IMR-90 (cell line): ENCODE results near the gene KLK8. TPM values are rescaled to one million over a fixed set of nuclear protein-coding genes. Genes with fewer than 3 reads are reported as not detected.

Experiments
- ATAC-seq: fragments of 200-7000 bp; cut with Tn5 transposase; 2 replicates; pipeline ENCODE4 v1.9.1; 2020; ENCODE audit warnings: low read depth, mild to moderate bottlenecking, moderate library complexity
- BruUV-seq: library from RNA; stranded (reverse); fragments of 400-500 nt; replicated peaks from 2 replicates; lab custom pipeline; 2021; lab: Mats Ljungman, UMichigan
- CTCF ChIA-PET: fragments of 300-600 bp; formaldehyde crosslinking; extraction: SDS; loops from one replicate; lab custom pipeline; 2021; ENCODE audit warnings: antibody characterized with exemption; lab: Yijun Ruan, JAX
- POLR2A ChIA-PET: fragments of 300-600 bp; sonication (Branson Sonifier 250); formaldehyde crosslinking; loops from one replicate; lab custom pipeline; 2022; ENCODE audit warnings: antibody characterized with exemption; ENCODE audit not compliant: unreplicated experiment; lab: Charles Lee
- DNase-seq: peaks from one replicate; pipeline ENCODE4 v3.0.0; 2013
- H2AFZ ChIP-seq: replicated peaks from 2 replicates; pipeline ENCODE3; 2013; ENCODE audit warnings: low read length, mild to moderate bottlenecking; ENCODE audit not compliant: poor library complexity
- H2AK5ac ChIP-seq: 2 replicates; pipeline ENCODE4 v1.6.1; 2013; ENCODE audit warnings: low read depth, low read length, inconsistent platforms
- H2AK9ac ChIP-seq: replicated peaks from 2 replicates; pipeline ENCODE3; 2013; ENCODE audit warnings: mild to moderate bottlenecking, low read depth, low read length, moderate library complexity; ENCODE audit not compliant: poor library complexity
- H2BK120ac ChIP-seq: 2 replicates; pipeline ENCODE4 v1.6.1; 2013; ENCODE audit warnings: low read depth, low read length, inconsistent platforms
- H2BK15ac ChIP-seq: 3 replicates; pipeline ENCODE4 v1.6.1; 2013; ENCODE audit warnings: low read depth, low read length, inconsistent platforms
- H2BK20ac ChIP-seq: 2 replicates; pipeline ENCODE4 v1.6.1; 2013; ENCODE audit warnings: low read depth, mild to moderate bottlenecking, inconsistent platforms, low read length, moderate library complexity
- H2BK5ac ChIP-seq: 2 replicates; pipeline ENCODE4 v1.6.1; 2013; ENCODE audit warnings: mild to moderate bottlenecking, low read depth, low read length, inconsistent platforms; ENCODE audit not compliant: poor library complexity, severe bottlenecking
- H3K14ac ChIP-seq: replicated peaks from 2 replicates; pipeline ENCODE4 v1.6.1; 2013; ENCODE audit warnings: low read depth, low read length, inconsistent platforms
- H3K18ac ChIP-seq: 2 replicates; pipeline ENCODE4 v1.6.1; 2013; ENCODE audit warnings: low read depth, low read length, control low read depth
- H3K23ac ChIP-seq: 2 replicates; pipeline ENCODE4 v1.6.1; 2013; ENCODE audit warnings: low read depth, low read length, inconsistent platforms
- H3K27ac ChIP-seq: 2 replicates; pipeline ENCODE4 v1.5.1; 2013; ENCODE audit warnings: mild to moderate bottlenecking, control low read depth, low read length; ENCODE audit not compliant: insufficient read depth
- H3K27me3 ChIP-seq: 2 replicates; pipeline ENCODE4 v1.6.1; 2013; ENCODE audit warnings: low read length; ENCODE audit not compliant: control insufficient read depth, insufficient read depth
- H3K36me3 ChIP-seq: 2 replicates; pipeline ENCODE4 v1.6.1; 2013; ENCODE audit warnings: low read length, mixed read lengths; ENCODE audit not compliant: control insufficient read depth, insufficient read depth
- H3K4ac ChIP-seq: 2 replicates; pipeline ENCODE4 v1.6.1; 2013; ENCODE audit warnings: low read depth, low read length, inconsistent platforms
- H3K4me1 ChIP-seq: 2 replicates; pipeline ENCODE4 v1.6.1; 2013; ENCODE audit warnings: low read length, mixed read lengths; ENCODE audit not compliant: control insufficient read depth, insufficient read depth
- H3K4me2 ChIP-seq: 2 replicates; pipeline ENCODE4 v1.6.1; 2013; ENCODE audit warnings: low read depth, mild to moderate bottlenecking, control low read depth, low read length, moderate library complexity
- H3K4me3 ChIP-seq: 2 replicates; pipeline ENCODE4 v1.5.1; 2013; ENCODE audit warnings: low read depth, mild to moderate bottlenecking, control low read depth, low read length, moderate library complexity; ENCODE audit not compliant: insufficient read depth
- H3K56ac ChIP-seq: 2 replicates; pipeline ENCODE4 v1.6.1; 2013; ENCODE audit warnings: low read length, inconsistent platforms; ENCODE audit not compliant: insufficient read depth; ENCODE audit errors: extremely low read depth
- H3K79me1 ChIP-seq, 2 experiments: 2 replicates each; pipeline ENCODE4 v1.6.1; 2013; ENCODE audit warnings: low read length in 2 of 2, inconsistent platforms in 1 of 2, low read depth in 1 of 2
- H3K9ac ChIP-seq: 2 replicates; pipeline ENCODE4 v1.6.1; 2013; ENCODE audit warnings: low read depth, low read length, control low read depth
- H3K9me1 ChIP-seq: 2 replicates; pipeline ENCODE4 v1.6.1; 2013; ENCODE audit warnings: low read length, inconsistent platforms; ENCODE audit not compliant: insufficient read depth
- H3K9me3 ChIP-seq: 2 replicates; pipeline ENCODE4 v1.6.1; 2013; ENCODE audit warnings: low read length; ENCODE audit not compliant: control insufficient read depth, insufficient read depth
- H4K20me1 ChIP-seq: 2 replicates; pipeline ENCODE4 v1.6.1; 2013; ENCODE audit warnings: low read length, inconsistent platforms; ENCODE audit not compliant: insufficient read depth
- H4K5ac ChIP-seq: 2 replicates; pipeline ENCODE4 v1.6.1; 2013; ENCODE audit warnings: mild to moderate bottlenecking, low read depth, low read length, control low read depth
- H4K8ac ChIP-seq, 2 experiments: 2 replicates each; pipeline ENCODE4 v1.6.1; 2013; ENCODE audit warnings: low read depth in 2 of 2, low read length in 2 of 2, control low read depth in 1 of 2, inconsistent platforms in 1 of 2
- H4K91ac ChIP-seq: 2 replicates; pipeline ENCODE4 v1.6.1; 2013; ENCODE audit warnings: low read depth, low read length, inconsistent platforms; ENCODE audit not compliant: insufficient read depth
- CHD1 ChIP-seq: IDR thresholded peaks from 2 replicates; pipeline ENCODE4 v1.6.1; 2012; ENCODE audit warnings: low read depth, low read length, improper control_type of control experiment
- SMC3 ChIP-seq: fragments of 150-350 bp; IDR thresholded peaks from 2 replicates; pipeline ENCODE4 v1.6.1; 2016; ENCODE audit warnings: low read depth, mild to moderate bottlenecking, antibody characterized with exemption, low read length, moderate library complexity
- WGBS, 2 experiments: methylation state at CpG; one replicate each; pipeline versions ENCODE4 v1.1.5 to v1.1.7; 2013; ENCODE audit warnings: missing lambda C conversion rate in 2 of 2; ENCODE audit not compliant: insufficient read length in 1 of 2; ENCODE audit errors: extremely low coverage in 2 of 2; 5-methylcytosine and 5-hydroxymethylcytosine counted together
- dilution Hi-C: fragments of 300-500 bp; cut with HindIII; formaldehyde crosslinking; loops from one replicate; pipeline ENCODE4 v1.14.3; 2018; ENCODE audit warnings: low sequenced_read_pairs; ENCODE audit not compliant: unreplicated experiment
- in situ Hi-C: fragments of 300-500 bp; cut with MboI; formaldehyde crosslinking; loops from 3 replicates; pipeline ENCODE4 v1.14.3; 2019; ENCODE audit warnings: low sequenced_read_pairs, inconsistent platforms, mixed read lengths
- intact Hi-C: fragments of 100-400 bp; cut with micrococcal nuclease; formaldehyde crosslinking; loops from 2 replicates; pipeline ENCODE4 v1.10.0; 2022
- polyA plus RNA-seq, 3 experiments: library from polyadenylated mRNA; depleted of rRNA; stranded (reverse); fragments of >200 nt; gene quantifications; 2 replicates each; pipeline ENCODE4 v1.2.3, GENCODE V29; 2012; ENCODE audit warnings: low replicate concordance in 1 of 3
- total RNA-seq: library from RNA; depleted of rRNA; stranded (reverse); fragments of >200 nt; gene quantifications from 2 replicates; pipeline ENCODE4 v1.2.3, GENCODE V29; 2012

The KLK8 gene
- total and polyA plus RNA-seq, 2 of the 4 experiments (the other 2 are of a cell fraction): not detected

GRCh38 chr19:50962245-50962644 lies 39.2 kb downstream of the KLK8 start:
- ChIA-PET POLR2A (no interaction called here), CTCF (no interaction called here)
- Histone ChIP-seq H2BK20ac (no peak overlapping the region), H3K4me1 (no peaks in the 10 kb centered on the region), H2BK15ac (no peak overlapping the region), H2BK120ac (no peak overlapping the region), H4K20me1 (no peaks in the 10 kb centered on the region), H3K9me3 (peaks cover 19% of the 10 kb centered on the region; the same call in 1 of the 2 replicates), H2AFZ (no peak overlapping the region), H3K9me1 (no peaks in the 10 kb centered on the region), H3K9ac (no peak overlapping the region), H4K5ac (no peak overlapping the region), H2AK9ac (no peak overlapping the region), H3K27me3 (no peaks in the 10 kb centered on the region), H2AK5ac (no peak overlapping the region), H3K79me1 (no peaks in the 10 kb centered on the region), H3K23ac (no peak overlapping the region), H3K36me3 (no peaks in the 10 kb centered on the region), H2BK5ac (no peak overlapping the region), H3K56ac (no peak overlapping the region), H4K91ac (no peak overlapping the region), H3K14ac (no peak overlapping the region), H3K4me3 (no peak overlapping the region), H3K18ac (no peak overlapping the region), H4K8ac (no peak overlapping the region), H3K27ac (no peak overlapping the region), H3K4ac (no peak overlapping the region), H3K4me2 (no peak overlapping the region)
- in situ Hi-C loops (no loop called here), intact Hi-C loops (no loop called here), dilution Hi-C loops (no loop called here)
- WGBS, 2 experiments: 29% methylated on average over 1 of the region's 1 CpG; no CpG with 5 or more reads in 1 of the 2 experiments
- no TSS peak for BruUV-seq
- ATAC-seq (no peak), DNase-seq (no peak)
- TF ChIP-seq CHD1 (no peak), SMC3 (no peak)
